Fibroblast of mammary gland (primary cell): ENCODE data around the gene CTH.
"Not testable (repeated sequence)": the region's sequence is repeated elsewhere in the genome, so short reads cannot be mapped to it uniquely, and the experiment has no call there.

Experiments used
- DNase-seq: peaks from one replicate; pipeline ENCODE4 v3.0.0-alpha.2; 2010; ENCODE audit warnings: low read depth
- H3K4me3 ChIP-seq: 2 replicates; pipeline ENCODE4 v1.5.1; 2011; ENCODE audit warnings: low read depth, mild to moderate bottlenecking, low read length, moderate library complexity; ENCODE audit not compliant: control insufficient read depth
- CTCF ChIP-seq: conservative IDR thresholded peaks from 2 replicates; pipeline ENCODE4 v1.5.1; 2011; ENCODE audit warnings: low read depth, low read length, inconsistent platforms; ENCODE audit not compliant: control insufficient read depth, insufficient read depth

CTH gene

GRCh38 chr1:70410604-70411359, at the start of gene CTH:
TSS of gene CTH (plus strand) at chr1:70411268. CDS start at chr1:70411416, 148 bp downstream.
- peak; percentile 98 for DNase-seq
- peak within 1 kb of the TSS; percentile 94 for H3K4me3 ChIP-seq
- TF ChIP-seq CTCF, result no peak

- H3K4me3 ChIP-seq, result no peak overlapping the region
- TF ChIP-seq CTCF, result no peak
- peak; percentile 54 for DNase-seq
These were observed 49.2 kb upstream of the CTH start for GRCh38 chr1:70361727-70362398.

GRCh38 chr1:70364439-70364838, 46.6 kb upstream of the CTH start:
- DNase-seq, result no peak
- no peak overlapping the region for H3K4me3 ChIP-seq
- no peak for TF ChIP-seq CTCF

GRCh38 chr1:70366425-70366952, 44.6 kb upstream of the CTH start:
- not testable (repeated sequence) for DNase-seq, H3K4me3 ChIP-seq

GRCh38 chr1:70366997-70367396, 44.1 kb upstream of the CTH start:
- not testable (repeated sequence) for H3K4me3 ChIP-seq, DNase-seq

GRCh38 chr1:70367397-70367796, 43.7 kb upstream of the CTH start:
- H3K4me3 ChIP-seq, DNase-seq: not testable (repeated sequence)

- not testable (repeated sequence) for DNase-seq, H3K4me3 ChIP-seq
These were observed 39.5 kb upstream of the CTH start for GRCh38 chr1:70371586-70371985.

GRCh38 chr1:70372426-70372825, 38.6 kb upstream of the CTH start:
- no peak for TF ChIP-seq CTCF
- no peak overlapping the region for H3K4me3 ChIP-seq

GRCh38 chr1:70373580-70373979, 37.5 kb upstream of the CTH start:
- not testable (repeated sequence) for DNase-seq, H3K4me3 ChIP-seq

More at GRCh38 chr1:70372426-70372825, 38.6 kb upstream of the CTH start:
- DNase-seq, result no peak
